Neural progenitor cell (in vitro differentiated cells): Measurements from ENCODE around the gene NHLRC1. TPM values are rescaled to one million over a fixed set of nuclear protein-coding genes. Genes with fewer than 3 reads are reported as not detected.

Experiments used
- DNase-seq: peaks from one replicate; pipeline ENCODE4 v3.0.0-alpha.2; 2016; ENCODE audit warnings: low spot score
- H2AFZ ChIP-seq: fragments of 200-600 bp; sonication (generic); replicated peaks from 2 replicates; pipeline ENCODE4 v1.6.1; 2016; ENCODE audit warnings: antibody characterized with exemption
- H3F3A ChIP-seq: fragments of 200-600 bp; sonication (generic); 2 replicates; pipeline ENCODE4 v1.6.1; 2016; ENCODE audit warnings: antibody characterized with exemption, low read depth
- H3K27ac ChIP-seq: fragments of 200-600 bp; sonication (generic); 2 replicates; pipeline ENCODE4 v1.5.1; 2016; ENCODE audit warnings: mild to moderate bottlenecking
- H3K27me3 ChIP-seq: fragments of 200-600 bp; sonication (generic); 2 replicates; pipeline ENCODE4 v1.6.1; 2016; ENCODE audit warnings: mild to moderate bottlenecking, moderate library complexity
- H3K36me3 ChIP-seq: fragments of 200-600 bp; sonication (generic); 2 replicates; pipeline ENCODE4 v1.5.1; 2016
- H3K4me1 ChIP-seq: fragments of 200-600 bp; sonication (generic); 2 replicates; pipeline ENCODE4 v1.6.1; 2016; ENCODE audit warnings: mixed run types
- H3K4me2 ChIP-seq: fragments of 200-600 bp; sonication (generic); 2 replicates; pipeline ENCODE4 v1.6.1; 2016
- H3K4me3 ChIP-seq: fragments of 200-600 bp; sonication (generic); 2 replicates; pipeline ENCODE4 v1.5.1; 2016
- H3K79me2 ChIP-seq: fragments of 200-600 bp; sonication (generic); 2 replicates; pipeline ENCODE4 v1.6.1; 2016; ENCODE audit warnings: low read depth
- H3K9ac ChIP-seq: fragments of 200-600 bp; sonication (generic); 2 replicates; pipeline ENCODE4 v1.6.1; 2016
- H3K9me3 ChIP-seq: fragments of 200-600 bp; sonication (generic); 2 replicates; pipeline ENCODE4 v1.5.1; 2016; ENCODE audit warnings: low read depth
- H4K20me1 ChIP-seq: fragments of 200-600 bp; sonication (generic); 2 replicates; pipeline ENCODE4 v1.6.1; 2016; ENCODE audit warnings: low read depth
- H3K27ac Mint-ChIP-seq: 3 replicates; pipeline ENCODE4 v1.8.0; 2021; ENCODE audit warnings: mixed read lengths
- H3K27me3 Mint-ChIP-seq: 2 replicates; pipeline ENCODE4 v1.8.0; 2022; ENCODE audit warnings: low read depth, mild to moderate bottlenecking, inconsistent platforms, moderate library complexity, mixed read lengths; ENCODE audit not compliant: insufficient read depth
- H3K36me3 Mint-ChIP-seq: 3 replicates; pipeline ENCODE4 v1.8.0; 2021; ENCODE audit warnings: mixed read lengths
- H3K4me1 Mint-ChIP-seq: 3 replicates; pipeline ENCODE4 v1.8.0; 2021; ENCODE audit warnings: mixed read lengths
- H3K4me3 Mint-ChIP-seq: 3 replicates; pipeline ENCODE4 v1.8.0; 2021; ENCODE audit warnings: mild to moderate bottlenecking, moderate library complexity, mixed read lengths
- H3K9me3 Mint-ChIP-seq: 3 replicates; pipeline ENCODE4 v1.8.0; 2020; ENCODE audit warnings: mixed read lengths
- CTCF ChIP-seq: fragments of 200-600 bp; sonication (generic); IDR thresholded peaks from 2 replicates; pipeline ENCODE4 v1.5.1; 2017; ENCODE audit warnings: antibody characterized with exemption, mild to moderate bottlenecking
- EZH2 ChIP-seq: fragments of 200-600 bp; sonication (generic); IDR thresholded peaks from 2 replicates; pipeline ENCODE4 v1.6.1; 2017; ENCODE audit warnings: antibody characterized with exemption, mild to moderate bottlenecking, moderate library complexity
- EZH2phosphoT487 ChIP-seq: fragments of 200-600 bp; sonication (generic); IDR thresholded peaks from 2 replicates; pipeline ENCODE4 v1.6.1; 2017; ENCODE audit warnings: antibody characterized with exemption
- total RNA-seq: library from RNA; depleted of rRNA; stranded (reverse); fragments of >200 nt; gene quantifications from 2 replicates; pipeline ENCODE4 v1.2.3, GENCODE V29; 2015; ENCODE audit warnings: low replicate concordance

Gene NHLRC1
- total RNA-seq, 1 donor from 2014 or later = not detected

- H3K9me3 Mint-ChIP-seq = no peaks in the 10 kb centered on the region
- no peak for DNase-seq
- Histone ChIP-seq H3K27me3 (peaks cover 22% of the 10 kb centered on the region), H3K4me2 (no peak overlapping the region), H3K36me3 (no peaks in the 10 kb centered on the region), H3K9me3 (no peaks in the 10 kb centered on the region), H3K27ac (no peak overlapping the region), H3K9ac (no peak overlapping the region), H3F3A (no peaks in the 10 kb centered on the region), H2AFZ (no peak overlapping the region), H4K20me1 (no peaks in the 10 kb centered on the region), H3K4me1 (no peaks in the 10 kb centered on the region), H3K79me2 (no peaks in the 10 kb centered on the region), H3K4me3 (no peak overlapping the region)
- TF ChIP-seq EZH2 (no peak), EZH2phosphoT487 (no peak), CTCF (no peak)
- H3K4me1 Mint-ChIP-seq = peaks cover 5% of the 10 kb centered on the region
- H3K27me3 Mint-ChIP-seq = peaks cover 7% of the 10 kb centered on the region
- no peak overlapping the region for H3K4me3 Mint-ChIP-seq
- no peaks in the 10 kb centered on the region for H3K36me3 Mint-ChIP-seq
- no peak overlapping the region for H3K27ac Mint-ChIP-seq
These were observed 4.1 kb downstream of the NHLRC1 start for GRCh38 chr6:18118330-18118729.

- H3K27me3 Mint-ChIP-seq = peaks cover 7% of the 10 kb centered on the region
- H3F3A ChIP-seq = no peaks in the 10 kb centered on the region
These were observed 5.3 kb downstream of the NHLRC1 start for GRCh38 chr6:18117136-18117535.

GRCh38 chr6:18115356-18115755 lies 7.1 kb downstream of the NHLRC1 start:
- Mint-ChIP-seq H3K27ac (no peak overlapping the region), H3K27me3 (peaks cover 2% of the 10 kb centered on the region), H3K4me3 (no peak overlapping the region), H3K9me3 (no peaks in the 10 kb centered on the region), H3K36me3 (no peaks in the 10 kb centered on the region), H3K4me1 (no peaks in the 10 kb centered on the region)
- no peak overlapping the region for H2AFZ ChIP-seq
- H4K20me1 ChIP-seq = no peaks in the 10 kb centered on the region
- no peaks in the 10 kb centered on the region for H3K27me3 ChIP-seq
- no peak for DNase-seq
- no peak overlapping the region for H3K27ac ChIP-seq
- no peaks in the 10 kb centered on the region for H3K4me1 ChIP-seq
- TF ChIP-seq CTCF (no peak), EZH2phosphoT487 (no peak), EZH2 (no peak)
- H3F3A ChIP-seq = no peaks in the 10 kb centered on the region
- H3K4me3 ChIP-seq = no peak overlapping the region
- no peaks in the 10 kb centered on the region for H3K79me2 ChIP-seq
- no peaks in the 10 kb centered on the region for H3K36me3 ChIP-seq
- no peaks in the 10 kb centered on the region for H3K9me3 ChIP-seq
- H3K4me2 ChIP-seq = no peak overlapping the region
- H3K9ac ChIP-seq = no peak overlapping the region

More at GRCh38 chr6:18117136-18117535, 5.3 kb downstream of the NHLRC1 start:
- H3K4me3 Mint-ChIP-seq = no peak overlapping the region
- H3K9me3 Mint-ChIP-seq = no peaks in the 10 kb centered on the region
- Histone ChIP-seq H3K79me2 (no peaks in the 10 kb centered on the region), H3K4me3 (no peak overlapping the region), H3K27ac (no peak overlapping the region), H3K36me3 (no peaks in the 10 kb centered on the region), H3K9me3 (no peaks in the 10 kb centered on the region), H2AFZ (no peak overlapping the region), H3K4me2 (no peak overlapping the region), H4K20me1 (no peaks in the 10 kb centered on the region), H3K4me1 (no peaks in the 10 kb centered on the region), H3K9ac (no peak overlapping the region), H3K27me3 (peaks cover 10% of the 10 kb centered on the region)
- no peak for TF ChIP-seq EZH2
- TF ChIP-seq CTCF = no peak
- no peak for TF ChIP-seq EZH2phosphoT487
- no peaks in the 10 kb centered on the region for H3K36me3 Mint-ChIP-seq
- DNase-seq = no peak
- H3K4me1 Mint-ChIP-seq = no peaks in the 10 kb centered on the region
- H3K27ac Mint-ChIP-seq = no peak overlapping the region
